ENCODE data around the gene ARHGEF11.

The ARHGEF11 gene

DNA sequence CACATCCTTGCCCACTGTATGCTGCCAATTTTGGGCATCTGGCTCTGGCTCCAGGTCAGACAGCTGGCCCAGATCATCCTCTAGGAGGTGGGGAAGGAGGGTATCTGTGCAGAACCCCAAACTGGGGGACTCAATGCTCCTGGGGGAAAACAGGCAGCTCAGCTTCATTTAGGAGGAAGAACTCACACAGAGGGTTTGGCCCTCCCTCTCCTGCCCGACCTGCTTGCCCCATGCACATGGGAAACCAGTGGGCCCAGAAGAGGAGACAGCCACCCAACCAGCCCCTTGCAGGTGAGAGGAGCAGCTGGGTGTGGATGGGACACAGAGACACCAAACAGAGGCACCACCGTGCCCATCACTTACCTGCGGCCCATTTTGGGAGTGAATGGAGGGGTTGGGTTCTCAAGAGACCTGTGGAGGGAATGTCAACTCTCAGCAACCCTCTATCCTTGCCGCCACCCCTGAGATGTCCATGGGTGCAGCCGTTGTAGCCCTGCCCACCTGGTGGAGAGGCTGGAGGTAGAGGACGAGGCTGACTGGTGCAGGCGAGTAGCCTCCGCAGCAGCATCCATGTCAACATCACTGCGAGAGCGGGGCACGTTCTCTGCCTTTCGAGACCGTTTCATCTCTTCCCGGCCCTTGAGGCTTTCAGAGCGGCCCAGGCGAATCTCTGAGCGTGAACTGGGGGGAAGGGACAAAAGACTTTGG, 97.6 kb downstream of the ARHGEF11 start:
- DNase-seq, result no peak

- DNase-seq, result no peak
Observed at GRCh38 chr1:156947127-156947526, 98.4 kb downstream of the ARHGEF11 start.

DNA sequence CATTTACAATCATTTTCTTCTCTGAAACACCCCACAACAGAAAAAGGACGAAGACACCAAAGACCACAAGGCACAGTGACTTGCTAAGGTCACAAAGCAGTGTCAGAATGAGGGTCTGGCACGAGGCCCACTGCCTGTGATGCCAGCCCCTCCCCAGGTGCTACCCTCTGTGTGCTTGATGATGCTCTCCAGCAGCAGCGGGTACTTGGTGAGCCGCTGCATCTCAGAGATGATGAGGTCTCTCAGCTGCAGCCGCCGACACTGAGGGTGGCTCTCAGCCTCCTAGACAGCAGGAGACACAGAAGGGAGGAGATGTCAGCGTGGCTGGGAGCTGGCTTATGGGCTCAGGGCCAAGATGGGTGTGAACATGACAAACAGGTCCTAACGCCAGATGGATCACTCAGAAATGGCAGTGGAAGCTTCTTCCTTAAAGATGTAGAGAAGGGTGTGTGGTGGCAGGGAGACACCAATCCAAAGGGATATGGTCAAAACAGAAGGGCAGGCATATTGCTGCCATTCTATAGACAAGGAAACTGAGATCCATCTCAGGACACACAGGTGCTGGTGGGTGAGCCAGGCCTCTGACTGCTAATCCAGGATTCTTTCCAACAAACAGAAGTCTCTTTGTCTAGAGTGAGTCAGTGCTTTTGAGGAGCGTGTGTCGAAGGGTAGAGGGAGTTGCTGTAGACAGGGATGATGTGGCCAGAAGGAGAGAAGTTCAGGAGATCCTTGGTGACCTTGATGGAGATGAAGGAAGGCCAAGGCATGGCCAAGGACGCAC, 99.5 kb downstream of the ARHGEF11 start:
- DNase-seq, result no peak

DNA sequence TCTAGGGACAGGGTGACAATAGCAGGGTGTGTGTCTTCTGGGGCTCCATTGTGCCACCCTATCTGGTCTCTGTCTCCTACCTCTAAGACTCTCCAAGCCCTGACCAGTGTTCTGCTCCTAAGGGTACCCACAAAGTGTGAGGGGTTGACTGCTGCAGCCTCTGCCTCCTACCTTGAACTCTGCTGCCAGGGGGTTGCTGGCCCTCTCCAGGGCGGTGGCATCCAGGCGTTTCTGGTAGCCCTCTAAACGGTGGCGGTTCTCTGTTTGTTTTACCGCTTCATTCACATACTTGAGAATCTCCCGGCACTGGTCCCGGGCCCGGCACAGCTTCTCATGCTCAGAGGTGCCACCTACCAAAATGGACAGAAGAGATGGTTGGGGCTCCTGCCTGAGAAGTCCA, 100.7 kb downstream of the ARHGEF11 start:
- no peak for DNase-seq

- no peak for DNase-seq
Observed at GRCh38 chr1:156944268-156944667, 101.3 kb downstream of the ARHGEF11 start.

GRCh38 chr1:156943756-156944155, 101.8 kb downstream of the ARHGEF11 start:
- no peak for DNase-seq

GRCh38 chr1:156942576-156942975, 103.0 kb downstream of the ARHGEF11 start:
- no peak for DNase-seq

GRCh38 chr1:156942176-156942575, 103.4 kb downstream of the ARHGEF11 start:
- no peak for DNase-seq

- no peak for DNase-seq
Observed at GRCh38 chr1:156941675-156942074, 103.9 kb downstream of the ARHGEF11 start.

GRCh38 chr1:156939786-156940334, 105.7 kb downstream of the ARHGEF11 start:
- no peak for DNase-seq

DNA sequence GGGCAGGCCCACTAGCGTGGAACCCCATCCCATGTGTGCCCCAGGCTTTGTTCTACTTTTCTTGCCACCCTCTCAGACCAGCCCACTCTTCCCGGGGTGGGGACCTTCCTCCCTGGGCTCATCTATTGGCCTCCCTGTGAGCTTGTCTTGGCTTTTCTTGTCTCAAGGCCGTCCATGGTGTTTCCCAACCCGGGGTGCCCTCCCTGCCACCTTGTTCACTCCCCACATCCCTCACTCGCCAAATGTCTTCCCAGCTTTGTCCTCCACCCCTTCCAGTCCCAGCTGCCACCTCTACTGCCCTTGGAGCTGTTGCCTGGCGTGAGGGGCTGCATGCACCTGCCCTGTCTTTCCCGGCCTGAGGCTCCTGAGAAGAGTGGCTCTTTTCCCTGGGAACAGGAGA, 106.7 kb downstream of the ARHGEF11 start:
- no peak for DNase-seq

DNA sequence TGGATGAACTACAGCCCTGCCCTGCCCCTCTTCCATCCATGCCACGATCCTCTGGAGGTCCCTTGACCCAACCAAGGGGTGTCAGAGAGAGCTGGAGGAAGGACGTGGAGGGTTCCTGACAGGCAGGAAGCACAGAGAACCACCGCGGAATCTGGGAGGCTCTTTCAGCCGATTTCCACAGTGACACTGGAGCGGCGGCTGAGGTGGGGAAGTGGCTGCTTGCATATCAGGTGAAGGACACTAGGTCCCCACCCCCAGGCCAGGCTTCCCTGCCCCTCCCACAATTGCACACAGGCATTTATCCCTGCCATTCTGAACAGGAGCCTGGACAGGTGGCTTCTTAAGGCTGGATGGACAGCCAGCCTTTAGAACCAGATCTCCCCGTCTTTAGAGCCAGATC, 107.7 kb downstream of the ARHGEF11 start:
- DNase-seq, result no peak

DNA sequence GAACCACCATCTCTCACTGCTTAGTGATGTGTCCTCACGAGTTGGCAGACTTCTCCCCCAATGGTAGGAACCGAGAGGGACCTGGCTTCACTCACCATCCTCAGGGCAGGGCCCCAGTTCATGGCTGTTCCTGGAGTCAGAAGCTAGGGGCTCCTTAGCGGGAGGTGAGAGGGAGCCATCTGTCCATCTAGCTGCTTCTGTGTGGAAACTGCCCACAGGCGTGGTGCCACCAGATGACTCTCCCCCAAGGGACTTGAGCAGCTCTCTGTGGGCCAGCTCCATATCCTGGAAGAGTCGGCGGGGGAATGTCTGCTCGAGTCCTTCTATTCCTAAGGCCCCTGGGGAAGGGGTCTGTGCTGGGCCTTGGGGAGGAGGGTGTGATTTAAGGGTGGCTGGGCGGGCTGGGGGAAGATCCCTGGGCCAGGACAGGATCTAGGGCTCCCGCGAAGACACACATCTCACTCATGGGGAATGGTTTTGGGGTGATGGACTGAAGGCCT, 108.8 kb downstream of the ARHGEF11 start:
- no peak for DNase-seq

GRCh38 chr1:156936191-156936590, 109.4 kb downstream of the ARHGEF11 start:
- no peak for DNase-seq

DNA sequence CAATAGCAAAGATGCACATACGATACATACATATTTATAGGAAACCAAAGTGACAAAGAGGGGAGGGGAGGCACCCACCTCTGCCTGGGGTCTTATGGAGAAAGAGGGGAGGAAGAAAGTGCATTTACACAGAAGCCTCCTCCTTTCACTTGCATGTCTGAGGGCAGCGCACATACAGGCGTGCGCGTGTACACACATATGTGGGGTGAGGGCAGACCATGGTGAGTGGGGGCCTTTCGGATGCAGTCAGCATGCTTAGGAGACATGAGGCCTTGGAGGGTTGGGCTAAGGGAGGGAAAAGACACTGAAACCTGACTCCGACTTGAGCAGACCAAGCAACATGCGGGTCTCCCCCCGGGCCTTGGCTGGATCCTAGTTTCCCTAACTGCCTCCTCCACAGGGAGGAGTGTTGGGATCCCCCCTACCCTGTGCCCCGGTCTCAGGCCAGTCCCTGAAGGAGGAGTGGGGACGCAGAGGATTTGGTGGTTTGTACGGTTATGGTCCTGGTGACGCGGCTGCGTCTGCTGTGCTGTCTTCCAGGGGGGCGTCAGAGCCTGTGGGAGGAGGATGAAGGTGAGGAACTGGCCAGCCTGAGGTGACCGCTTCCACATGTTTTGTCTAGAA, 109.9 kb downstream of the ARHGEF11 start:
- no peak for DNase-seq

DNA sequence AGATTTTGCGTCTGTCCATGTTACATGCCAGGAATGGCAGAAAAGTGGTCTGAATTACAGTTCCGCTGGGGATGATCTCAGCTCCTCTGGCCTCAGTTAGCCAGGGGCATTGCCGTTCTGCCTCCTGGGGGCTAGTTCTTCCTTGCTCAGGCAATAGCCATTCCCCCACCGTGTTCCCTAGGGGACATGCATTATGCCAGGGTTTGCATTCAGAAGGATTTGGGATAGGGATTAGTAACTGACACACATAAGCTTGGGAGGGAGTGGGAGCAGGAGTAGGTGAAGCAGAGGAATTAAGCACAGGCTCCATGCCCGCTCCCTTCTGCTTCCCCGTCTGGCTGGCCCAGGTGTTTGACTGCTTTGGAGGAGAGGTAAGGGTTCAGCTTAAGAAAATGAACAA, 112.4 kb downstream of the ARHGEF11 start:
- no peak for DNase-seq

- DNase-seq, result no peak
Observed at GRCh38 chr1:156931974-156932710, 113.4 kb downstream of the ARHGEF11 start.

- DNase-seq, result no peak
Observed at GRCh38 chr1:156931211-156931952, 114.2 kb downstream of the ARHGEF11 start.

DNA sequence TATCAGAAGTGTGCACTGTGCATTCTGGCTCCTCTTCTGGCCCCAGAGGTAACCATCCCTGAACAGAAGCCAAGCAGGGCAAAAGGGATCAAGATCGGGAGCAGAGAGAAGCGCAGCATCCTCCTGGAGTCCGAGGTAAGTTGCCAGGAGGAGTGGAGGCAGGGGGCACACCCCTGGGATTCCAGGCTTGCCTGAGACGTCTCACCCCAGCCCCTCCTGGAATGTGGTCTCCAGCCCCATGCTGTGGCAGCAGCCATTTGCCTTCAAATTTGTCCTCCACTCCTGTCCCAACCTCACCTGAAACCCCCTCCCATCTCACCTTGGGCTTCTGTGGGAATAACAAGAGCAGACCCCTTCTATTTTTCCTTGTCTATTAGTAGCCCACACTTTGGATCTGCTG, 115.1 kb downstream of the ARHGEF11 start:
- no peak for DNase-seq

- DNase-seq, result no peak
Observed at GRCh38 chr1:156929596-156930238, 115.8 kb downstream of the ARHGEF11 start.

DNA sequence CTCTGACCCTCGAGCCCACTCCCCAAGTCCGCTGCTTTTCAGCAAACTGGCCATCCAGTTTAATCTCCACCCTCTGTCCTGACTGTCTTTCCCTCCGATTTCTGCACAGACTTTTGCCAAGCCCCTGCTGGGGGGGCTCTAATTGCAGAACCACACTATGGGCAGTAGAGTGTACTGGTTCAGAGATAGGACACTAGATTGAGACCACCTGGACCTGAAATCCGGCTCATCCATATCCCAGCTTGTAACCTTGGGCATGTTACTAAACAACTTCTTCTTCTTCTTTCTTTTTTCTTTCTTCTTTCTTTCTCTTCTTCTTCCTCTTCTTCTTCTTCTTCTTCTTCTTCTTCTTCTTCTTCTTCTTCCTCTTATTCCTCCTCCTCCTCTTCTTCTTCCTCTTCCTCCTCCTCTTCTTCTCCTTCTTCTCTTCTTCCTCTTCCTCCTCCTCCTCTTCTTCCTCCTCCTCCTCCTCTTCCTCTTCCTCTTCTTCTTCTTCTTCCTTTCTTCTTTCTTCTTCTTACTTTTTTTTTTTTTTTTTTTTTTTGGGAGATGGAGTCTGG, 117.4 kb downstream of the ARHGEF11 start:
- DNase-seq, result no peak

Measured in stimulated activated naive CD4-positive, alpha-beta T cell (primary cell).